ENCODE measurements around the gene NPAT. TPM values are rescaled to one million over a fixed set of nuclear protein-coding genes. Genes with fewer than 3 reads are reported as not detected.

The NPAT gene
- total RNA-seq, 6 donors from 2014 or later = 9.5 to 21.3 (median 12.8) TPM

- DNase-seq (no peak), ATAC-seq (ENCODE audit: low FRiP score in 2 of 2) (no peak)
- Histone ChIP-seq H3K27me3 (no peaks in the 10 kb centered on the region), H3K4me1 (peaks cover 40 to 50% (median 43%) of the 10 kb centered on the region in 4 donors), H3K27ac (peak overlapping the region in 3 of 4 donors; percentile 94 to 97 (median 94)), H3K4me3 (peak overlapping the region; percentile 5 to 86 (median 76)), H3K36me3 (no peaks in the 10 kb centered on the region), H3K9me3 (no peaks in the 10 kb centered on the region)
- 18 to 25% methylated on average over 5 of the region's 5 CpGs for WGBS, 2 donors
- TF ChIP-seq POLR2AphosphoS5 (IDR thresholded peaks at IDR 0.05) (no peak), POLR2A (IDR thresholded peaks at IDR 0.05) (no peak), EP300 (IDR thresholded peaks at IDR 0.05) (no peak)
- TF ChIP-seq, protein P1, sequence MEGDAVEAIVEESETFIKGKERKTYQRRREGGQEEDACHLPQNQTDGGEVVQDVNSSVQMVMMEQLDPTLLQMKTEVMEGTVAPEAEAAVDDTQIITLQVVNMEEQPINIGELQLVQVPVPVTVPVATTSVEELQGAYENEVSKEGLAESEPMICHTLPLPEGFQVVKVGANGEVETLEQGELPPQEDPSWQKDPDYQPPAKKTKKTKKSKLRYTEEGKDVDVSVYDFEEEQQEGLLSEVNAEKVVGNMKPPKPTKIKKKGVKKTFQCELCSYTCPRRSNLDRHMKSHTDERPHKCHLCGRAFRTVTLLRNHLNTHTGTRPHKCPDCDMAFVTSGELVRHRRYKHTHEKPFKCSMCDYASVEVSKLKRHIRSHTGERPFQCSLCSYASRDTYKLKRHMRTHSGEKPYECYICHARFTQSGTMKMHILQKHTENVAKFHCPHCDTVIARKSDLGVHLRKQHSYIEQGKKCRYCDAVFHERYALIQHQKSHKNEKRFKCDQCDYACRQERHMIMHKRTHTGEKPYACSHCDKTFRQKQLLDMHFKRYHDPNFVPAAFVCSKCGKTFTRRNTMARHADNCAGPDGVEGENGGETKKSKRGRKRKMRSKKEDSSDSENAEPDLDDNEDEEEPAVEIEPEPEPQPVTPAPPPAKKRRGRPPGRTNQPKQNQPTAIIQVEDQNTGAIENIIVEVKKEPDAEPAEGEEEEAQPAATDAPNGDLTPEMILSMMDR (IDR thresholded peaks at IDR 0.05) = no peak
Observed at GRCh38 chr11:108220721-108221336, 1.6 kb downstream of the NPAT start.

- Histone ChIP-seq H3K36me3 (no peaks in the 10 kb centered on the region), H3K4me1 (peaks cover 26 to 36% (median 31%) of the 10 kb centered on the region in 4 donors), H3K9me3 (no peaks in the 10 kb centered on the region), H3K4me3 (no peak overlapping the region), H3K27ac (no peak overlapping the region), H3K27me3 (no peaks in the 10 kb centered on the region)
- no peak for DNase-seq
- no peak for ATAC-seq (ENCODE audit: low FRiP score in 2 of 2)
- TF ChIP-seq EP300 (IDR thresholded peaks at IDR 0.05) (no peak), POLR2AphosphoS5 (IDR thresholded peaks at IDR 0.05) (no peak), POLR2A (IDR thresholded peaks at IDR 0.05) (no peak)
- TF ChIP-seq, protein P1 (IDR thresholded peaks at IDR 0.05) = no peak
- WGBS, 2 donors = 71 to 76% methylated on average over 7 of the region's 7 CpGs
Observed at GRCh38 chr11:108218912-108219783, 3.3 kb downstream of the NPAT start.

DNA sequence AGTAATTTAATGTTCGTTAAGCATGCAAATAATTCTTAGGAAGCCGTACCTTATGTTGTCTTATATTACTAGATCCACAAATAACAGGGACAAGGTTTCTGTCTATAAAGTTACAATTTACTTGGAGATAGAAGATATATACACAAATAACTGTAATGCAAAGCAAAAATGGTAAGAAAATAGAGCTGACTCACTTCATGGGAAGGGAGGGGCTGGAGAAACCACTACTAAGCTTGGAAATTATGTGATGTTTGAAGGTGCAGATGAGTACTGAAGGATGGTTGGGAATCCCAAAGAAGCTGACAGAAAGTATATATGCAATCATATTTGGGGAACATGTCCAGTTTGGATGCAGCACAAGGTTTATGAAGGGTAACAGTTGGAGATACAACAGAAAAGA lies 4.0 kb downstream of the NPAT start:
- Histone ChIP-seq H3K4me3 (no peak overlapping the region), H3K27me3 (no peaks in the 10 kb centered on the region), H3K4me1 (peaks cover 21 to 30% (median 25%) of the 10 kb centered on the region in 4 donors), H3K36me3 (peaks cover 0 to 4% (median 0%) of the 10 kb centered on the region in 4 donors), H3K9me3 (no peaks in the 10 kb centered on the region), H3K27ac (no peak overlapping the region)
- DNase-seq (no peak), ATAC-seq (ENCODE audit: low FRiP score in 2 of 2) (no peak)
- 42 to 91% methylated on average over 2 of the region's 2 CpGs for WGBS, 2 donors
- TF ChIP-seq, protein P1 (IDR thresholded peaks at IDR 0.05) = no peak
- TF ChIP-seq POLR2A (IDR thresholded peaks at IDR 0.05) = no peak
- no peak for TF ChIP-seq EP300 (IDR thresholded peaks at IDR 0.05)
- TF ChIP-seq POLR2AphosphoS5 (IDR thresholded peaks at IDR 0.05) = no peak

- Histone ChIP-seq H3K9me3 (no peaks in the 10 kb centered on the region), H3K27ac (no peak overlapping the region), H3K4me1 (peaks cover 21 to 30% (median 24%) of the 10 kb centered on the region in 4 donors), H3K4me3 (no peak overlapping the region), H3K27me3 (no peaks in the 10 kb centered on the region), H3K36me3 (peaks cover 0 to 12% (median 7%) of the 10 kb centered on the region in 4 donors)
- no peak for TF ChIP-seq POLR2AphosphoS5 (IDR thresholded peaks at IDR 0.05)
- TF ChIP-seq, protein P1 (IDR thresholded peaks at IDR 0.05) = no peak
- no peak for TF ChIP-seq POLR2A (IDR thresholded peaks at IDR 0.05)
- no peak for TF ChIP-seq EP300 (IDR thresholded peaks at IDR 0.05)
- ATAC-seq (ENCODE audit: low FRiP score in 2 of 2) (no peak), DNase-seq (no peak)
- 64 to 67% methylated on average over 4 of the region's 4 CpGs for whole genome bisulfite sequencing, 2 donors
Observed at GRCh38 chr11:108216988-108217387, 5.5 kb downstream of the NPAT start.

Data from upper lobe of left lung (tissue), 6 donors.